IPS-20b (cell line): ENCODE data around the gene ATP9A.

Source experiments
- H3K27ac ChIP-seq: one replicate; pipeline ENCODE4 v1.5.1; 2013; ENCODE audit warnings: low read length
- H3K27me3 ChIP-seq: 2 replicates; pipeline ENCODE4 v1.6.1; 2013; ENCODE audit warnings: mild to moderate bottlenecking, low read length, inconsistent platforms; ENCODE audit not compliant: insufficient read depth
- H3K36me3 ChIP-seq: 2 replicates; pipeline ENCODE4 v1.6.1; 2013; ENCODE audit warnings: low read depth, mild to moderate bottlenecking, inconsistent platforms, low read length, moderate library complexity; ENCODE audit not compliant: insufficient read depth
- H3K4me1 ChIP-seq: 2 replicates; pipeline ENCODE4 v1.6.1; 2013; ENCODE audit warnings: mild to moderate bottlenecking, control low read depth, inconsistent platforms, low read length, moderate library complexity; ENCODE audit not compliant: insufficient read depth
- H3K4me3 ChIP-seq: 2 replicates; pipeline ENCODE4 v1.5.1; 2013; ENCODE audit warnings: mild to moderate bottlenecking, low read length, inconsistent platforms
- H3K9ac ChIP-seq: 2 replicates; pipeline ENCODE4 v1.6.1; 2013; ENCODE audit warnings: low read depth, mild to moderate bottlenecking, inconsistent platforms, low read length, moderate library complexity
- H3K9me3 ChIP-seq: 2 replicates; pipeline ENCODE4 v1.6.1; 2013; ENCODE audit warnings: mild to moderate bottlenecking, low read depth, low read length, inconsistent platforms; ENCODE audit not compliant: insufficient read depth

The ATP9A gene

GRCh38 chr20:51560550-51561307 is 207.5 kb downstream of the ATP9A start:
- H3K27ac ChIP-seq = no peak overlapping the region
- peaks cover 69% of the 10 kb centered on the region for H3K27me3 ChIP-seq
- no peak overlapping the region for H3K4me3 ChIP-seq
- H3K9me3 ChIP-seq = no peaks in the 10 kb centered on the region
- H3K4me1 ChIP-seq = peaks cover 12% of the 10 kb centered on the region; the same call in 1 of the 2 replicates
- H3K36me3 ChIP-seq = no peaks in the 10 kb centered on the region
- no peak overlapping the region for H3K9ac ChIP-seq

DNA sequence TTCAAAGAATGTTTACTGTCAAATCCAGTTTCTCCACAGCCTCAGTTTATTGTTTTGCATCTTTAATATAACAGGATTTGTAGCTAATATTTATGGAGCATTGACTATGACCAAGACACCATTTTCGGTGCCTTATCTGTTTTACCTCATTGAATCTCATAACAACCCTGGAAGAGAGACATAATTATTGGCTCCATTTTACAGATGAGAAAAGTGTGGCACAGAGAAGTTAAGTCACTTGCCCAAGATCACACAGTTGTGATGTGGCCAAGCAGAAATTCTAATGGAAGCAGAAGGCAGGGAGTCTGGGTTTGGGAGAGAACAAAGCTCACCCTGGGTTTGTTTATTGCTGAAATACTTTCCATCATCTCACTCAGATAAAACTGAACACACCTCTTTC is 208.1 kb downstream of the ATP9A start:
- Histone ChIP-seq H3K27me3 (peaks cover 65% of the 10 kb centered on the region), H3K36me3 (no peaks in the 10 kb centered on the region), H3K9ac (no peak overlapping the region), H3K27ac (no peak overlapping the region), H3K4me1 (peaks cover 12% of the 10 kb centered on the region; the same call in 1 of the 2 replicates), H3K4me3 (no peak overlapping the region), H3K9me3 (no peaks in the 10 kb centered on the region)

GRCh38 chr20:51554538-51555165 is 213.5 kb downstream of the ATP9A start:
- H3K27me3 ChIP-seq = peaks cover 13% of the 10 kb centered on the region
- H3K9ac ChIP-seq = no peak overlapping the region
- no peak overlapping the region for H3K4me3 ChIP-seq
- no peaks in the 10 kb centered on the region for H3K9me3 ChIP-seq
- H3K4me1 ChIP-seq = no peaks in the 10 kb centered on the region
- no peak overlapping the region for H3K27ac ChIP-seq
- no peaks in the 10 kb centered on the region for H3K36me3 ChIP-seq

GRCh38 chr20:51553897-51554486 is 214.2 kb downstream of the ATP9A start:
- Histone ChIP-seq H3K9me3 (no peaks in the 10 kb centered on the region), H3K4me1 (no peaks in the 10 kb centered on the region), H3K36me3 (no peaks in the 10 kb centered on the region), H3K9ac (no peak overlapping the region), H3K27ac (no peak overlapping the region), H3K4me3 (no peak overlapping the region), H3K27me3 (peaks cover 6% of the 10 kb centered on the region)

GRCh38 chr20:51551186-51551585 is 217.0 kb downstream of the ATP9A start:
- Histone ChIP-seq H3K9me3 (no peaks in the 10 kb centered on the region), H3K4me1 (no peaks in the 10 kb centered on the region; the same call in 1 of the 2 replicates), H3K4me3 (no peak overlapping the region), H3K27ac (no peak overlapping the region), H3K9ac (no peak overlapping the region), H3K36me3 (no peaks in the 10 kb centered on the region), H3K27me3 (peaks cover 17% of the 10 kb centered on the region)

- Histone ChIP-seq H3K36me3 (no peaks in the 10 kb centered on the region), H3K27ac (no peak overlapping the region), H3K4me3 (no peak overlapping the region), H3K9me3 (no peaks in the 10 kb centered on the region), H3K4me1 (no peaks in the 10 kb centered on the region; the same call in 1 of the 2 replicates), H3K9ac (no peak overlapping the region), H3K27me3 (peaks cover 34% of the 10 kb centered on the region)
Observed at GRCh38 chr20:51549474-51549873, 218.7 kb downstream of the ATP9A start.

DNA sequence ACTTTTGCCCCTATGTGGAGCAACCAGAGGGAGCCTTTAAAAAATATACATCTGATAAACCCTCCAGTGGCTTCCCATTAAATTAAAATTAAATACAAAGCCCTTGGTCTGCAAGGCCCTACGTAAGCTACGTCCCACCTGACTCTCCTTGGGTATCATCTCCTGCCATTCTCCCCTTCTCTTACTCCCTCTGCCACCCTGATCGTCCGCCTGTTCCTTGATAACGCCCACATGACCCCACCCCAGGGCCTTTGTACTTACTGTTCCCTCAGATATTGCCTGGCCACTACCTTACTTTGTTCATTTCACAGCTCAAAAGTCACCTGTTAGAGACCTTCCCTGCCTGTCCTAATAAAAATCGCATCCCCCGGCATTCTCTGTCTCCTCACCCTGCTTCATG is 220.2 kb downstream of the ATP9A start:
- Histone ChIP-seq H3K27ac (no peak overlapping the region), H3K27me3 (peaks cover 48% of the 10 kb centered on the region), H3K4me3 (no peak overlapping the region), H3K36me3 (no peaks in the 10 kb centered on the region), H3K9ac (no peak overlapping the region), H3K9me3 (no peaks in the 10 kb centered on the region), H3K4me1 (no peaks in the 10 kb centered on the region; the same call in 1 of the 2 replicates)
